IPS-18c (cell line): ENCODE results near the gene FAM136A.

Source experiments
- H3K4me3 ChIP-seq: 2 replicates; pipeline ENCODE4 v1.7.0; 2013; ENCODE audit warnings: low read depth, mild to moderate bottlenecking, low read length, moderate library complexity; ENCODE audit not compliant: insufficient read depth
- H3K9me3 ChIP-seq: one replicate; pipeline ENCODE4 v1.6.1; 2013; ENCODE audit warnings: mild to moderate bottlenecking, low read length, moderate library complexity; ENCODE audit not compliant: control insufficient read depth, insufficient read depth

FAM136A gene

GRCh38 chr2:70301344-70302194, at the start of gene FAM136A:
Gene FAM136A, minus strand, starts transcription at chr2:70302067. Its CDS starts 56 bp downstream, at chr2:70302011.
- Histone ChIP-seq H3K9me3 (no peaks in the 10 kb centered on the region), H3K4me3 (peak within 1 kb of the TSS; percentile 90)

- Histone ChIP-seq H3K4me3 (no peak overlapping the region), H3K9me3 (no peaks in the 10 kb centered on the region)
Measured at GRCh38 chr2:70349921-70350685, 48.2 kb upstream of the FAM136A start.

GRCh38 chr2:70347831-70348230, 46.0 kb upstream of the FAM136A start:
- H3K9me3 ChIP-seq, result no peaks in the 10 kb centered on the region

GRCh38 chr2:70344195-70344594, 42.3 kb upstream of the FAM136A start:
- Histone ChIP-seq H3K4me3 (no peak overlapping the region), H3K9me3 (no peaks in the 10 kb centered on the region)

More at GRCh38 chr2:70347831-70348230, 46.0 kb upstream of the FAM136A start:
- H3K4me3 ChIP-seq, result no peak overlapping the region

- no peak overlapping the region for H3K4me3 ChIP-seq
Measured at GRCh38 chr2:70341477-70341765, 39.6 kb upstream of the FAM136A start.

GRCh38 chr2:70340761-70341476, 39.1 kb upstream of the FAM136A start:
- no peaks in the 10 kb centered on the region for H3K9me3 ChIP-seq
- H3K4me3 ChIP-seq, result no peak overlapping the region

More at GRCh38 chr2:70341477-70341765, 39.6 kb upstream of the FAM136A start:
- H3K9me3 ChIP-seq, result no peaks in the 10 kb centered on the region

- H3K4me3 ChIP-seq, result no peak overlapping the region
- H3K9me3 ChIP-seq, result no peaks in the 10 kb centered on the region
Measured at GRCh38 chr2:70340075-70340474, 38.2 kb upstream of the FAM136A start.

GRCh38 chr2:70336552-70336951, 34.7 kb upstream of the FAM136A start:
- Histone ChIP-seq H3K4me3 (no peak overlapping the region), H3K9me3 (no peaks in the 10 kb centered on the region)

- no peaks in the 10 kb centered on the region for H3K9me3 ChIP-seq
- H3K4me3 ChIP-seq, result no peak overlapping the region
Measured at GRCh38 chr2:70331012-70331411, 29.1 kb upstream of the FAM136A start.

- H3K9me3 ChIP-seq, result no peaks in the 10 kb centered on the region
Measured at GRCh38 chr2:70330476-70330875, 28.6 kb upstream of the FAM136A start.

GRCh38 chr2:70328921-70329561, 27.2 kb upstream of the FAM136A start:
- no peak overlapping the region for H3K4me3 ChIP-seq
- H3K9me3 ChIP-seq, result no peaks in the 10 kb centered on the region

More at GRCh38 chr2:70330476-70330875, 28.6 kb upstream of the FAM136A start:
- H3K4me3 ChIP-seq, result no peak overlapping the region

GRCh38 chr2:70325875-70326274, 24.0 kb upstream of the FAM136A start:
- Histone ChIP-seq H3K9me3 (no peaks in the 10 kb centered on the region), H3K4me3 (no peak overlapping the region)

GRCh38 chr2:70322518-70322917, 20.7 kb upstream of the FAM136A start:
- H3K4me3 ChIP-seq, result no peak overlapping the region
- H3K9me3 ChIP-seq, result no peaks in the 10 kb centered on the region

GRCh38 chr2:70321370-70321769, 19.5 kb upstream of the FAM136A start:
- no peaks in the 10 kb centered on the region for H3K9me3 ChIP-seq
- H3K4me3 ChIP-seq, result no peak overlapping the region

GRCh38 chr2:70314640-70315039, 12.8 kb upstream of the FAM136A start:
- Histone ChIP-seq H3K9me3 (no peaks in the 10 kb centered on the region), H3K4me3 (no peak overlapping the region)

GRCh38 chr2:70312560-70312959, 10.7 kb upstream of the FAM136A start:
- Histone ChIP-seq H3K4me3 (no peak overlapping the region), H3K9me3 (no peaks in the 10 kb centered on the region)

GRCh38 chr2:70310899-70311298, 9.0 kb upstream of the FAM136A start:
- Histone ChIP-seq H3K9me3 (no peaks in the 10 kb centered on the region), H3K4me3 (no peak overlapping the region)
